H1 (cell line): ENCODE results near the gene MORN5. TPM values are rescaled to one million over a fixed set of nuclear protein-coding genes. Genes with fewer than 3 reads are reported as not detected.

Experiments
- CTCF ChIA-PET: fragments of 300-600 bp; sonication (Branson Sonifier 250); formaldehyde crosslinking; loops from one replicate; lab custom pipeline; 2021; ENCODE audit not compliant: partially characterized antibody; lab: Charles Lee
- POLR2A ChIA-PET: fragments of 300-600 bp; sonication (Branson Sonifier 250); formaldehyde crosslinking; loops from one replicate; lab custom pipeline; 2021; ENCODE audit warnings: inconsistent platforms; ENCODE audit not compliant: partially characterized antibody; lab: Charles Lee
- DNase-seq, 2 experiments: peaks; one replicate each; pipeline versions ENCODE4 v3.0.0 to v3.0.0-alpha.2; 2010 to 2022; ENCODE audit warnings: low spot score in 2 of 2, low read depth in 1 of 2, mixed read lengths in 1 of 2
- FAIRE-seq: peaks from 2 replicates; lab custom pipeline; 2011; peaks lifted over from hg19 to GRCh38; lab: Jason Lieb, UNC
- H2AFZ ChIP-seq: 2 replicates; pipeline ENCODE4 v1.8.1; 2012; ENCODE audit warnings: low read length, inconsistent platforms
- H2AK5ac ChIP-seq: 2 replicates; pipeline ENCODE4 v1.6.1; 2013; ENCODE audit warnings: low read depth, low read length
- H2BK120ac ChIP-seq: replicated peaks from 2 replicates; pipeline ENCODE3; 2013; ENCODE audit warnings: low read depth, low read length, inconsistent platforms
- H2BK12ac ChIP-seq: 2 replicates; pipeline ENCODE4 v1.6.1; 2013; ENCODE audit warnings: low read depth, low read length
- H2BK15ac ChIP-seq: 2 replicates; pipeline ENCODE4 v1.6.1; 2013; ENCODE audit warnings: low read length
- H2BK20ac ChIP-seq: 2 replicates; pipeline ENCODE4 v1.6.1; 2013; ENCODE audit warnings: low read length
- H2BK5ac ChIP-seq: 2 replicates; pipeline ENCODE4 v1.6.1; 2013; ENCODE audit warnings: low read depth, low read length
- H3K14ac ChIP-seq: 2 replicates; pipeline ENCODE4 v1.6.1; 2013; ENCODE audit warnings: inconsistent platforms; ENCODE audit not compliant: insufficient read length
- H3K18ac ChIP-seq: 2 replicates; pipeline ENCODE4 v1.6.1; 2013; ENCODE audit warnings: low read length; ENCODE audit errors: extremely low read depth
- H3K23ac ChIP-seq: 2 replicates; pipeline ENCODE4 v1.6.1; 2013; ENCODE audit warnings: inconsistent platforms; ENCODE audit not compliant: insufficient read length
- H3K23me2 ChIP-seq: 2 replicates; pipeline ENCODE4 v1.6.1; 2013; ENCODE audit warnings: low read depth, low read length
- H3K27ac ChIP-seq: 2 replicates; pipeline ENCODE4 v1.6.1; 2011; ENCODE audit warnings: low read depth, low read length, inconsistent platforms
- H3K27me3 ChIP-seq, 4 experiments: replicated peaks in 1 of 4; 1 replicate in 1 of 4; 2 replicates in 3 of 4; pipeline versions ENCODE4 v1.6.1 to v1.8.1; 2011 to 2013; ENCODE audit warnings: low read length in 3 of 4, mild to moderate bottlenecking in 3 of 4, inconsistent platforms in 2 of 4, mixed read lengths in 2 of 4, moderate library complexity in 1 of 4; ENCODE audit not compliant: control insufficient read depth in 3 of 4, insufficient read depth in 3 of 4; ENCODE audit errors: extremely low read depth in 1 of 4
- H3K36me3 ChIP-seq, 4 experiments: 2 replicates each; pipeline versions ENCODE4 v1.6.1 to v1.8.1; 2011 to 2013; ENCODE audit warnings: mild to moderate bottlenecking in 4 of 4, low read length in 3 of 4, moderate library complexity in 2 of 4, control low read depth in 1 of 4, inconsistent platforms in 1 of 4; ENCODE audit not compliant: insufficient read depth in 4 of 4, control insufficient read depth in 2 of 4
- H3K4ac ChIP-seq: replicated peaks from 2 replicates; pipeline ENCODE3; 2013; ENCODE audit warnings: low read length, low read depth, mixed read lengths, inconsistent platforms; ENCODE audit not compliant: insufficient read length
- H3K4me1 ChIP-seq, 4 experiments: replicated peaks in 1 of 4; 1 replicate in 1 of 4; 2 replicates in 3 of 4; pipeline versions ENCODE4 v1.6.1 to v1.8.1; 2011 to 2013; ENCODE audit warnings: low read length in 3 of 4, inconsistent platforms in 2 of 4, mixed read lengths in 1 of 4; ENCODE audit not compliant: insufficient read depth in 4 of 4, control insufficient read depth in 3 of 4
- H3K4me2 ChIP-seq, 2 experiments: 2 replicates each; pipeline versions ENCODE4 v1.6.1 to v1.8.1; 2011 to 2013; ENCODE audit warnings: low read depth in 2 of 2, low read length in 2 of 2, control low read depth in 1 of 2, inconsistent platforms in 1 of 2, mild to moderate bottlenecking in 1 of 2; ENCODE audit not compliant: insufficient read depth in 1 of 2
- H3K4me3 ChIP-seq, 4 experiments: fragments of 200-600, 300-600 bp in 1 of 4; sonication (generic), shearing (Covaris generic), sonication (Bioruptor Twin) in 1 of 4; 2 replicates each; pipeline versions ENCODE4 v1.5.1 to v1.8.1; 2011 to 2016; ENCODE audit warnings: low read length in 4 of 4, low read depth in 3 of 4, control low read depth in 2 of 4, inconsistent platforms in 2 of 4, mild to moderate bottlenecking in 2 of 4, mixed read lengths in 1 of 4, moderate library complexity in 1 of 4; ENCODE audit not compliant: insufficient read depth in 2 of 4; ENCODE audit errors: extremely low read depth in 1 of 4
- H3K56ac ChIP-seq: replicated peaks from 2 replicates; pipeline ENCODE3; 2013; ENCODE audit warnings: low read depth, mild to moderate bottlenecking, mixed read lengths, low read length, inconsistent platforms; ENCODE audit not compliant: insufficient read length
- H3K79me1 ChIP-seq: 2 replicates; pipeline ENCODE4 v1.6.1; 2013; ENCODE audit warnings: low read depth, low read length, control low read depth
- H3K79me2 ChIP-seq, 2 experiments: 2 replicates each; pipeline versions ENCODE4 v1.6.1 to v1.8.1; 2012 to 2013; ENCODE audit warnings: low read length in 2 of 2, mild to moderate bottlenecking in 2 of 2, inconsistent platforms in 1 of 2; ENCODE audit not compliant: insufficient read depth in 2 of 2, control insufficient read depth in 1 of 2
- H3K9ac ChIP-seq, 4 experiments: replicated peaks in 1 of 4; 1 replicate in 1 of 4; 2 replicates in 3 of 4; pipeline versions ENCODE4 v1.6.1 to v1.8.1; 2011 to 2013; ENCODE audit warnings: low read depth in 3 of 4, low read length in 3 of 4, control low read depth in 2 of 4, mild to moderate bottlenecking in 2 of 4, moderate library complexity in 2 of 4, inconsistent platforms in 1 of 4; ENCODE audit errors: extremely low read depth in 1 of 4
- H3K9me3 ChIP-seq, 2 experiments: 2 replicates each; pipeline versions ENCODE4 v1.6.1 to v1.8.1; 2012 to 2013; ENCODE audit warnings: mild to moderate bottlenecking in 2 of 2, moderate library complexity in 2 of 2, control low read depth in 1 of 2, inconsistent platforms in 1 of 2, low read depth in 1 of 2, low read length in 1 of 2, mixed read lengths in 1 of 2; ENCODE audit not compliant: insufficient read depth in 2 of 2
- H4K20me1 ChIP-seq, 2 experiments: replicated peaks in 1 of 2; 2 replicates each; pipeline versions ENCODE3 to v1.8.1; 2011 to 2013; ENCODE audit warnings: inconsistent platforms in 2 of 2, low read length in 2 of 2, mild to moderate bottlenecking in 1 of 2; ENCODE audit not compliant: insufficient read depth in 2 of 2, control insufficient read depth in 1 of 2
- H4K5ac ChIP-seq: 2 replicates; pipeline ENCODE4 v1.6.1; 2013; ENCODE audit warnings: low read length, low read depth, mixed read lengths, inconsistent platforms; ENCODE audit not compliant: insufficient read length
- H4K8ac ChIP-seq: 2 replicates; pipeline ENCODE4 v1.8.0; 2013; ENCODE audit warnings: mild to moderate bottlenecking, moderate library complexity, low read length, inconsistent platforms; ENCODE audit not compliant: insufficient read depth; ENCODE audit errors: extremely low read depth
- H4K91ac ChIP-seq: replicated peaks from 2 replicates; pipeline ENCODE3; 2013; ENCODE audit warnings: low read length, mixed read lengths, inconsistent platforms; ENCODE audit not compliant: insufficient read length
- CBX8 ChIP-seq: fragments of 300-800, 300-1000 bp; sonication (generic); IDR thresholded peaks from 2 replicates; pipeline ENCODE4 v1.7.1; 2016; ENCODE audit warnings: low read depth, low read length, borderline replicate concordance
- EZH2 ChIP-seq: fragments of 200-600 bp; sonication (generic); IDR thresholded peaks from 2 replicates; pipeline ENCODE4 v1.7.1; 2012; ENCODE audit warnings: low read depth, mild to moderate bottlenecking, moderate library complexity, low read length, inconsistent platforms; ENCODE audit not compliant: severe bottlenecking
- RNF2 ChIP-seq: fragments of 200-900, 300-1000 bp; sonication (generic); IDR thresholded peaks from 2 replicates; pipeline ENCODE4 v1.7.1; 2016; ENCODE audit warnings: borderline replicate concordance, low read depth, mild to moderate bottlenecking, antibody characterized with exemption, low read length; ENCODE audit not compliant: poor library complexity, severe bottlenecking; ENCODE audit errors: missing control alignments
- SIRT6 ChIP-seq: IDR thresholded peaks from one replicate; pipeline ENCODE4 v1.7.1; 2012; ENCODE audit warnings: low read length, inconsistent platforms
- SUZ12 ChIP-seq: fragments of 200-600 bp; sonication (generic); IDR thresholded peaks from 2 replicates; pipeline ENCODE4 v1.6.1; 2012; ENCODE audit warnings: mild to moderate bottlenecking, inconsistent platforms, low read length, moderate library complexity, mixed read lengths
- USF2 ChIP-seq: IDR thresholded peaks from 2 replicates; pipeline ENCODE4 v1.6.1; 2011; ENCODE audit warnings: low read length, improper control_type of control experiment
- WGBS, 2 experiments: shearing (Covaris generic) in 1 of 2; methylation state at CpG; one replicate each; pipeline versions ENCODE4 v1.1.6 to v1.1.7; 2013 to 2015; ENCODE audit warnings: low lambda C conversion rate in 2 of 2, mixed read lengths in 2 of 2, inconsistent platforms in 1 of 2, low coverage in 1 of 2, missing lambda C conversion rate in 1 of 2; ENCODE audit not compliant: insufficient replicate concordance in 2 of 2, insufficient coverage in 1 of 2, insufficient read length in 1 of 2; ENCODE audit errors: extremely low coverage in 1 of 2, missing lambda C conversion rate in 1 of 2; 5-methylcytosine and 5-hydroxymethylcytosine counted together
- polyA plus RNA-seq, 7 experiments: library from polyadenylated mRNA; depleted of rRNA in 3 of 7; stranded (reverse) in 5 of 7; unstranded in 2 of 7; fragments of >200 nt in 5 of 7; fragments of 200-250 nt in 2 of 7; gene quantifications; 1 replicate in 5 of 7; 2 replicates in 1 of 7; 4 replicates in 1 of 7; pipeline versions ENCODE4 v1.2.1 to v1.2.3, GENCODE V29; 2011 to 2013; ENCODE audit warnings: missing spikeins in 2 of 7, mixed read lengths in 2 of 7
- total RNA-seq: library from RNA; stranded (reverse); fragmentation: NEBNext Ultra II Directional; extraction: Animal tissue kit (Norgen Biotek cat#: 25700); gene quantifications from 2 replicates; pipeline ENCODE4 v1.2.1, GENCODE V29; 2021

MORN5 gene
- total and polyA plus RNA-seq, 2 of the 8 experiments (the other 6 are each of a cell fraction or from before 2014, with no cell fraction given) = not detected

GRCh38 chr9:122219856-122220672, 60.4 kb downstream of the MORN5 start:
- no peak overlapping the region for H3K27ac ChIP-seq
- peak overlapping the region; percentile 80 to 87 for H3K4me2 ChIP-seq
- CTCF ChIA-PET = interaction anchor here (1.0 to 1.5 kb wide), 2 partner anchors 61 to 75 kb away, joined by 3 to 4 read pairs; partner anchors contain the start of gene NDUFA8
- peaks cover 13 to 29% of the 10 kb centered on the region in 2 experiments for H4K20me1 ChIP-seq
- no peak overlapping the region for H2AFZ ChIP-seq
- H4K8ac ChIP-seq = peak overlapping the region; percentile 22; the same call in 1 of the 2 replicates
- H2BK12ac ChIP-seq = peak overlapping the region; percentile 95
- WGBS, 2 experiments = 4% methylated on average over 57 of the region's 57 CpGs; no CpG with 5 or more reads in 1 of the 2 experiments
- FAIRE-seq (no peak), DNase-seq (peak in 1 of 2 experiments; percentile 69)
- H3K56ac ChIP-seq = no peak overlapping the region
- H4K91ac ChIP-seq = peak overlapping the region; percentile 22
- peak overlapping the region; percentile 8 to 59 (median 40); a peak in 7 of 8 replicates for H3K4me3 ChIP-seq
- peak overlapping the region; percentile 89; the same call in 1 of the 2 replicates for H2BK20ac ChIP-seq
- no peaks in the 10 kb centered on the region for H3K79me2 ChIP-seq
- peak overlapping the region; percentile 52; the same call in 1 of the 2 replicates for H2BK5ac ChIP-seq
- H2BK15ac ChIP-seq = peak overlapping the region; percentile 50; the same call in 1 of the 2 replicates
- TF ChIP-seq EZH2 (peak; percentile 96), CBX8 (peak; percentile 100), USF2 (no peak), RNF2 (peak; percentile 100), SUZ12 (peak; percentile 93), SIRT6 (no peak)
- peaks cover 92 to 100% (median 99%) of the 10 kb centered on the region in 4 experiments for H3K27me3 ChIP-seq
- POLR2A ChIA-PET = interaction anchor here (0.5 kb wide), 1 partner anchor 651 kb away, joined by 3 read pairs; no protein-coding TSS in a partner anchor
- H3K4me1 ChIP-seq = peaks cover 5 to 43% (median 33%) of the 10 kb centered on the region in 4 experiments
- H3K23ac ChIP-seq = no peak overlapping the region
- H3K9ac ChIP-seq = peak overlapping the region in 1 of 4 experiments; percentile 36; a peak in 1 of 7 replicates
- H4K5ac ChIP-seq = no peak overlapping the region
- peaks cover 25% of the 10 kb centered on the region; the same call in 1 of the 2 replicates for H3K23me2 ChIP-seq
- H3K79me1 ChIP-seq = no peaks in the 10 kb centered on the region; the same call in 1 of the 2 replicates
- no peaks in the 10 kb centered on the region for H3K9me3 ChIP-seq
- H3K4ac ChIP-seq = no peak overlapping the region
- no peaks in the 10 kb centered on the region; a peak in 1 of 8 replicates for H3K36me3 ChIP-seq
- H2BK120ac ChIP-seq = no peak overlapping the region
- peak overlapping the region; percentile 74 for H3K18ac ChIP-seq
- 0 out of 2 replicates have a peak overlapping the region, but pooled peaks have one; percentile 18 for H2AK5ac ChIP-seq
- no peak overlapping the region for H3K14ac ChIP-seq
